A673 (cell line): ENCODE data around the gene ZHX3. TPM values are rescaled to one million over a fixed set of nuclear protein-coding genes. Genes with fewer than 3 reads are reported as not detected.

Experiments
- BruUV-seq: library from RNA; stranded (reverse); fragments of 400-500 nt; replicated peaks from 2 replicates; lab custom pipeline; 2021; lab: Mats Ljungman, UMichigan
- CTCF ChIA-PET: fragments of 300-600 bp; sonication (Branson Sonifier 250); formaldehyde crosslinking; loops from one replicate; lab custom pipeline; 2022; ENCODE audit warnings: antibody characterized with exemption; lab: Charles Lee
- POLR2A ChIA-PET: fragments of 300-600 bp; sonication (Branson Sonifier 250); formaldehyde crosslinking; loops from one replicate; lab custom pipeline; 2022; ENCODE audit warnings: antibody characterized with exemption; ENCODE audit not compliant: low non-redundant PET; lab: Charles Lee
- DNase-seq: peaks from one replicate; pipeline ENCODE4 v3.0.0-alpha.2; 2015; ENCODE audit warnings: low spot score
- H3K27ac ChIP-seq: fragments of 200-600 bp; sonication (generic); 2 replicates; pipeline ENCODE4 v1.5.1; 2016; ENCODE audit warnings: mixed run types, low read depth, mild to moderate bottlenecking, mixed read lengths, antibody characterized with exemption, low read length; ENCODE audit not compliant: poor library complexity, severe bottlenecking
- H3K27me3 ChIP-seq: fragments of 200-600 bp; sonication (generic); replicated peaks from 2 replicates; pipeline ENCODE4 v1.6.1; 2017; ENCODE audit warnings: mixed run types, low read depth, mild to moderate bottlenecking, mixed read lengths, antibody characterized with exemption, low read length; ENCODE audit not compliant: insufficient read depth, poor library complexity
- H3K36me3 ChIP-seq: fragments of 200-600 bp; sonication (generic); 2 replicates; pipeline ENCODE4 v1.6.1; 2016; ENCODE audit warnings: mixed run types, mild to moderate bottlenecking, mixed read lengths, antibody characterized with exemption, low read length; ENCODE audit not compliant: insufficient read depth, poor library complexity, severe bottlenecking
- H3K4me1 ChIP-seq: fragments of 200-600 bp; sonication (generic); 2 replicates; pipeline ENCODE4 v1.6.1; 2017; ENCODE audit warnings: mixed run types, mild to moderate bottlenecking, mixed read lengths, antibody characterized with exemption, low read length; ENCODE audit not compliant: insufficient read depth, poor library complexity, severe bottlenecking
- H3K4me3 ChIP-seq: fragments of 200-600 bp; sonication (generic); 2 replicates; pipeline ENCODE4 v1.5.1; 2016; ENCODE audit warnings: low read depth, mixed run types, mild to moderate bottlenecking, mixed read lengths, low read length; ENCODE audit not compliant: poor library complexity, severe bottlenecking
- H3K9me3 ChIP-seq: fragments of 200-600 bp; sonication (generic); 2 replicates; pipeline ENCODE4 v1.6.1; 2016; ENCODE audit warnings: mixed run types, low read depth, mild to moderate bottlenecking, mixed read lengths, antibody characterized with exemption, low read length; ENCODE audit not compliant: poor library complexity, severe bottlenecking
- CTCF ChIP-seq: fragments of 300-800, 200-600 bp; sonication (generic); conservative IDR thresholded peaks from 2 replicates; pipeline ENCODE4 v1.5.1; 2017; ENCODE audit warnings: low read depth, mild to moderate bottlenecking, antibody characterized with exemption, low read length, moderate library complexity, mixed read lengths
- EZH2 ChIP-seq: fragments of 200-600 bp; sonication (generic); IDR thresholded peaks from 2 replicates; pipeline ENCODE4 v1.6.1; 2017; ENCODE audit warnings: borderline replicate concordance, low read depth, mild to moderate bottlenecking, mixed read lengths, antibody characterized with exemption, low read length; ENCODE audit not compliant: poor library complexity, severe bottlenecking
- intact Hi-C: fragments of 100-400 bp; cut with micrococcal nuclease; formaldehyde crosslinking; loops from one replicate; pipeline ENCODE4 v1.10.0; 2022; ENCODE audit not compliant: unreplicated experiment
- total RNA-seq: library from RNA; stranded (reverse); gene quantifications from 2 replicates; pipeline ENCODE4 v1.2.3, GENCODE V29; 2021

The ZHX3 gene
- total RNA-seq, 1 experiment from 2014 or later, result 14.0 TPM

- peak overlapping the region; percentile 93 for H3K4me3 ChIP-seq
- H3K27me3 ChIP-seq, result no peaks in the 10 kb centered on the region
- TF ChIP-seq EZH2 (no peak), CTCF (no peak)
- no peak for DNase-seq
- H3K36me3 ChIP-seq, result peaks cover 4% of the 10 kb centered on the region
- BruUV-seq, result no TSS peak
- H3K27ac ChIP-seq, result peak overlapping the region; percentile 92
- ChIA-PET CTCF (no interaction called here), POLR2A (no interaction called here)
- no peaks in the 10 kb centered on the region for H3K9me3 ChIP-seq
- intact Hi-C loops, result loop anchor here (5.0 to 10.0 kb wide), 2 partner anchors 65 to 93 kb away; no protein-coding TSS in a partner anchor
- peaks cover 23% of the 10 kb centered on the region for H3K4me1 ChIP-seq
Observed at GRCh38 chr20:41139227-41140093, 178.1 kb downstream of the ZHX3 start.

GRCh38 chr20:41138475-41139226 lies 178.9 kb downstream of the ZHX3 start:
- TSS peak; percentile 33 for BruUV-seq
- CTCF ChIA-PET, result no interaction called here
- POLR2A ChIA-PET, result interaction anchor here (0.6 kb wide), 1 partner anchor 517 kb away, joined by 3 read pairs; no protein-coding TSS in a partner anchor
- intact Hi-C loops, result loop anchor here (5.0 to 10.0 kb wide), 2 partner anchors 64 to 94 kb away; no protein-coding TSS in a partner anchor
- DNase-seq, result no peak
- no peaks in the 10 kb centered on the region for H3K27me3 ChIP-seq
- peak overlapping the region; percentile 92 for H3K27ac ChIP-seq
- H3K36me3 ChIP-seq, result no peaks in the 10 kb centered on the region
- TF ChIP-seq EZH2 (no peak), CTCF (no peak)
- peaks cover 26% of the 10 kb centered on the region for H3K4me1 ChIP-seq
- peak overlapping the region; percentile 93 for H3K4me3 ChIP-seq
- no peaks in the 10 kb centered on the region for H3K9me3 ChIP-seq
